PFSK-1 (cell line): ENCODE measurements around the gene LRPAP1.

Experiments
- FOXP2 ChIP-seq: optimal IDR thresholded peaks from 2 replicates; pipeline ENCODE3; 2011; ENCODE audit warnings: borderline replicate concordance, control low read depth, inconsistent platforms; ENCODE audit not compliant: insufficient read depth; ENCODE audit errors: extremely low read length, extremely low read depth
- POLR2AphosphoS5 ChIP-seq: IDR thresholded peaks from 2 replicates; pipeline ENCODE4 v1.6.1; 2012; ENCODE audit warnings: low read depth, mild to moderate bottlenecking, control low read depth, low read length, moderate library complexity
- REST ChIP-seq, 2 experiments: IDR thresholded peaks; 2 replicates each; pipeline versions ENCODE4 v1.6.1 to v1.8.0; 2011 to 2012; ENCODE audit warnings: low read depth in 2 of 2, low read length in 2 of 2, control low read depth in 1 of 2, inconsistent platforms in 1 of 2, mild to moderate bottlenecking in 1 of 2, moderate library complexity in 1 of 2; ENCODE audit not compliant: insufficient read depth in 1 of 2
- SIN3A ChIP-seq: IDR thresholded peaks from 2 replicates; pipeline ENCODE4 v1.6.1; 2012; ENCODE audit warnings: mild to moderate bottlenecking, low read length, moderate library complexity, borderline replicate concordance; ENCODE audit not compliant: insufficient read depth
- TAF1 ChIP-seq: IDR thresholded peaks from 2 replicates; pipeline ENCODE4 v1.6.1; 2012; ENCODE audit warnings: low read length, control low read depth, borderline replicate concordance; ENCODE audit not compliant: insufficient read depth

Gene LRPAP1

GRCh38 chr4:3530051-3530450 is 2.2 kb downstream of the LRPAP1 start:
- TF ChIP-seq TAF1: no peak
- no peak for TF ChIP-seq REST (IDR thresholded peaks at IDR 0.05; ENCODE audit: insufficient read depth in 1 of 2, low read depth in 2 of 2, low read length in 2 of 2)
- TF ChIP-seq SIN3A: no peak
- no peak for TF ChIP-seq FOXP2
- TF ChIP-seq POLR2AphosphoS5: no peak

GRCh38 chr4:3529363-3529762 is 2.9 kb downstream of the LRPAP1 start:
- TF ChIP-seq REST (IDR thresholded peaks at IDR 0.05; ENCODE audit: insufficient read depth in 1 of 2, low read depth in 2 of 2, low read length in 2 of 2): no peak
- no peak for TF ChIP-seq SIN3A
- TF ChIP-seq TAF1: no peak
- TF ChIP-seq FOXP2: no peak
- no peak for TF ChIP-seq POLR2AphosphoS5

- TF ChIP-seq REST (IDR thresholded peaks at IDR 0.05; ENCODE audit: insufficient read depth in 1 of 2, low read depth in 2 of 2, low read length in 2 of 2): no peak
- no peak for TF ChIP-seq POLR2AphosphoS5
- TF ChIP-seq FOXP2: no peak
- no peak for TF ChIP-seq TAF1
- TF ChIP-seq SIN3A: no peak
Measured at GRCh38 chr4:3527914-3528876, 4.0 kb downstream of the LRPAP1 start.

GRCh38 chr4:3527101-3527913 is 4.9 kb downstream of the LRPAP1 start:
- no peak for TF ChIP-seq FOXP2

- TF ChIP-seq TAF1 (no peak), SIN3A (no peak), REST (IDR thresholded peaks at IDR 0.05; ENCODE audit: insufficient read depth in 1 of 2, low read depth in 2 of 2, low read length in 2 of 2) (no peak), POLR2AphosphoS5 (no peak), FOXP2 (no peak)
Measured at GRCh38 chr4:3526456-3526855, 5.8 kb downstream of the LRPAP1 start.
